Ishikawa (cell line): ENCODE data around the gene RBM43.

Experiments
- CREB1 ChIP-seq: IDR thresholded peaks from 2 replicates; pipeline ENCODE4 v1.6.1; 2012; ENCODE audit warnings: low read depth
- EGR1 ChIP-seq: IDR thresholded peaks from 2 replicates; pipeline ENCODE4 v1.6.1; 2012
- EP300 ChIP-seq: IDR thresholded peaks from 2 replicates; pipeline ENCODE4 v1.6.1; 2012; ENCODE audit warnings: borderline replicate concordance
- TCF12 ChIP-seq: IDR thresholded peaks from 2 replicates; pipeline ENCODE4 v1.6.1; 2012; ENCODE audit warnings: low read depth
- TEAD4 ChIP-seq: IDR thresholded peaks from 2 replicates; pipeline ENCODE4 v1.6.1; 2012

DNA sequence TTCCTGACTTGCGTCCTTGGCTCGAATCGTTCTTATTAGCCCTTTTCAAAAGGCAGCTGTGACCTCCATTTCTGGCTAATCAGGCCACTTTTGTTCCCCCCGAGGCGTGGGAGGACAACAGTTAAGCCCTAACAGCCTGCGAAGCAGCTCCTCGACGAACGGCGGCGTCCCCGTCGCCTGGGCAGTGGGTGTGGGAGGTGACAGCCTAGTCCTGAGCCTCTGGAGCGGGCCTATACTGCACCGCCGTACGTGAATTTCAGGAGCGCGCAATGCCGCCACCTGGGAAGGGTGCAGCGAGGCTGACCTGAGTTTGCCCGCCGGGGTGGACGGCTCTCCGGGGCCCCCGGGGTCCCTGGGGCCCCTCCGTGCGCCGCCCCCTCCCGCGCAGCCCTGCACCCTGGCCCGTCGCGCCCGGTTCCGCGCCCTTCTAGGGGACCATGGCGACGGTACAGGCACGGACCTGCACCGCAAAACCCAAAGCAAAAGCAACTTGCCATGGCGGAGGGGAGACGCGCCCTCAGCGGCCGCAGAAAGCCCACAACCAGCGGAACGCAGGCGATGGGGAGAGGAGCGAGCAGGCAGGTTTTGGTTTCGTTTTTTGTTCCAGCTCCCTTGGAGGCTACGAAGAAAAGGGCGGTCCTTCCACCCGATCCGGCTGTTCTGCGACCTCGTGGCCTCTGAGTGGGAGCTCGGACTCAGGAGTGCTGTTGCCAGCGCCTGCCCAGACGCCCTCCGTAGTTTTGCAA, at the start of gene RBM43:
- TF ChIP-seq TCF12 (no peak), EP300 (no peak), TEAD4 (no peak), EGR1 (no peak), CREB1 (no peak)
